Measurements from ENCODE around the gene C5.

DNA sequence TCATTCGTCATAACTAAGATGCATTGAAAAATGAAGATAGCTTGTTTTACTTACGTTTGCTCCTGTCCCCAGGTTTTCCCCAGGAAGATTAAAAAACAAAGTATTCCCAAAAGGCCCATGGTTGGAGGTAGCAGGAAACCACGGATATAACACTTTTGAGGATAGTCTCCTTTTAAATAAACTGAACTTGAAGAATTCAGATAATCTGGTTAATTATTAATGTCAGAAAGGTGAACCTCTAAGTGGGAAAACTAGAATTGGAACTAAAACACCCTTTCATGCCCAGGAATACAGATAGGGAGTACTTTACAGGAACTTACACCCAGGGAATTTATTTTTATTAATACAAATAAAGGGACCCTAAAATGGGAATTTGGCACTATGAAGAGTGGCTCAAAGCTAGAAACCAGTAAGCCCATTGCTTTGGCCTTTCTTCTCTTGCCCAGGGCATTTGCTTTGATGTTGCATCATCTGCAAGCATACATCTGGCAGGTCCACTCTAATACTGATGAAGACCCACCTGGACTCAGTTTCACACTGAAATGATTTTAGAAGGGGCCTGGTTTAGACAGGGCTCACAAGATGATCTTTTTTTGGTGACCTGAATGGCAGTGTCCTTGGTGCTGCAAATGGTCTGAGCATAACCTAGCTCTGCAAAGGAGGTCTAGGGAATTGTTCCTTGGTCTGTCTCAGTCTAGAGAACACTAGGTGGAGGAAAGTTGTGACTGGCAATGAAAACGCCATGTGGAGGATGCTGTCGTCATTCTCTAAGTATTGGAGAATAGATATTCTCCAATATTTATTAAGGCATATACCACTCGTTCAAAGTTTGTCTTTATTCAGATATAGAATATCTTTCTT is at the start of gene C5:
- TF ChIP-seq EZH2 (IDR thresholded peaks at IDR 0.05; ENCODE audit: low read length, missing control alignments) (no peak), CTCF (conservative IDR thresholded peaks at IDR 0.05 in 1 of 2, IDR thresholded peaks at IDR 0.05 in 1 of 2; ENCODE audit: low read depth in 1 of 2, low read length in 2 of 2) (no peak)

Measured in fibroblast of lung (primary cell).